NCI-H1694 (cell line): Measurements from ENCODE around the gene FBXL20.
"Not testable (repeated sequence)": the region's sequence is repeated elsewhere in the genome, so short reads cannot be mapped to it uniquely, and the experiment has no call there.

Experiments
- DNase-seq: peaks from one replicate; lab custom pipeline; 2025; lab: John Stamatoyannopoulos, UW

The FBXL20 gene

GRCh38 chr17:39385040-39385439, 16.4 kb downstream of the FBXL20 start:
- DNase-seq: no peak

- DNase-seq: no peak
Measured at GRCh38 chr17:39380144-39380543, 21.3 kb downstream of the FBXL20 start.

- no peak for DNase-seq
Measured at GRCh38 chr17:39376434-39376833, 25.0 kb downstream of the FBXL20 start.

GRCh38 chr17:39367805-39368204, 33.6 kb downstream of the FBXL20 start:
- DNase-seq: not testable (repeated sequence)

- DNase-seq: no peak
Measured at GRCh38 chr17:39365872-39366271, 35.6 kb downstream of the FBXL20 start.

GRCh38 chr17:39365242-39365641, 36.2 kb downstream of the FBXL20 start:
- DNase-seq: no peak

GRCh38 chr17:39364236-39365025, 37.0 kb downstream of the FBXL20 start:
- DNase-seq: no peak

- no peak for DNase-seq
Measured at GRCh38 chr17:39361064-39361463, 40.4 kb downstream of the FBXL20 start.

- no peak for DNase-seq
Measured at GRCh38 chr17:39360537-39360936, 40.9 kb downstream of the FBXL20 start.

GRCh38 chr17:39359994-39360393, 41.4 kb downstream of the FBXL20 start:
- DNase-seq: no peak

GRCh38 chr17:39357986-39358385, 43.4 kb downstream of the FBXL20 start:
- DNase-seq: no peak

GRCh38 chr17:39357488-39357887, 43.9 kb downstream of the FBXL20 start:
- no peak for DNase-seq

GRCh38 chr17:39352986-39353385, 48.4 kb downstream of the FBXL20 start:
- DNase-seq: no peak

GRCh38 chr17:39352511-39352910, 48.9 kb downstream of the FBXL20 start:
- DNase-seq: no peak

GRCh38 chr17:39351508-39351907, 49.9 kb downstream of the FBXL20 start:
- DNase-seq: no peak

- DNase-seq: no peak
Measured at GRCh38 chr17:39349246-39349645, 52.2 kb downstream of the FBXL20 start.

GRCh38 chr17:39346863-39347262, 54.6 kb downstream of the FBXL20 start:
- DNase-seq: not testable (repeated sequence)

GRCh38 chr17:39341541-39341940, 59.9 kb downstream of the FBXL20 start:
- no peak for DNase-seq

- DNase-seq: no peak
Measured at GRCh38 chr17:39340731-39341130, 60.7 kb downstream of the FBXL20 start.

GRCh38 chr17:39339272-39339671, 62.2 kb downstream of the FBXL20 start:
- no peak for DNase-seq

GRCh38 chr17:39337649-39338048, 63.8 kb downstream of the FBXL20 start:
- DNase-seq: not testable (repeated sequence)

- no peak for DNase-seq
Measured at GRCh38 chr17:39335704-39336223, 65.7 kb downstream of the FBXL20 start.

- not testable (repeated sequence) for DNase-seq
Measured at GRCh38 chr17:39334008-39334744, 67.2 kb downstream of the FBXL20 start.
